HG02588 (cell line): ENCODE results near the gene HARS1.
"Not testable (repeated sequence)": the region's sequence is repeated elsewhere in the genome, so short reads cannot be mapped to it uniquely, and the experiment has no call there.

ENCODE experiments used
- ATAC-seq: cut with Tn5 transposase; IDR thresholded peaks from one replicate; pipeline ENCODE4 v1.9.1; 2021; ENCODE audit warnings: mild to moderate bottlenecking, moderate library complexity; ENCODE audit not compliant: unreplicated experiment

The HARS1 gene

DNA sequence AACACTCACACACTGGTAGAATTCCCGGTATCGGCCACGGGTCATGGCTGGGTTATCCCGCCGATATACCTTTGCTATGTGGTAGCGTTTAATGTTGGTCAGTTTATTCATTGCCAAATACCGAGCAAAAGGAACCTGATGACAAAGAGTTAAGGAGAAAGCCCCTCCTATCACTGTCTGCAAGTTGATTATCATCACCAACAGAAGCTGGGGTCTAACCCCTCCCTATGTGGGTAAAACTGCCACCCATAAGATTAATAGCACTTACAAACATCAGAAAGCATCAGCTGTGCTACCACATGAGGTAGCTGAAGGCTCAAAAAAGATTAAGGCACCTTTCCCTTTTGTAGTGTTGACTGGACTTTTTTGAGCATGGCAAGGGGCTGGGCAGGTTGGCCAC is 12.2 kb downstream of the HARS1 start:
- ATAC-seq, result no peak

GRCh38 chr5:140677947-140678346 is 13.2 kb downstream of the HARS1 start:
- peak; percentile 50 for ATAC-seq

DNA sequence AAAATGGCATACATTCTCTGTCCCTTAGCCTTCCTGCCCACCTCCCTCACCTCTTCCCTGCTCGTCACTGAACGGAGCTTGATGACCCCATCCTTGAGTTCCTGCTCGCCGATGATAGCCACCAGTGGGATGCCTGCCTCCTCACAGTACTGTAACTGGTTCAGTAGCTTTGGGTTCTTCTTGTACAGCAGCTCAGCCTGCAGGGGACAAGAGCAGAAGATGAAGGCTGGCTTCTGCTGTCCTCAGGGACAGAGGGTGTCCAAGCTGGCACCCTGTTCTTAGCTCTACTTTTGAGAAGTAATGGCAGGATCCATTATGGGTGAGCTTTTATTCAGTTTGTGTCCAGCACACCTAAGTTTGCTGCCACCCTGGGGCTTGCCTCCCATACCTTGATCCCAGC is 16.5 kb downstream of the HARS1 start:
- no peak for ATAC-seq

DNA sequence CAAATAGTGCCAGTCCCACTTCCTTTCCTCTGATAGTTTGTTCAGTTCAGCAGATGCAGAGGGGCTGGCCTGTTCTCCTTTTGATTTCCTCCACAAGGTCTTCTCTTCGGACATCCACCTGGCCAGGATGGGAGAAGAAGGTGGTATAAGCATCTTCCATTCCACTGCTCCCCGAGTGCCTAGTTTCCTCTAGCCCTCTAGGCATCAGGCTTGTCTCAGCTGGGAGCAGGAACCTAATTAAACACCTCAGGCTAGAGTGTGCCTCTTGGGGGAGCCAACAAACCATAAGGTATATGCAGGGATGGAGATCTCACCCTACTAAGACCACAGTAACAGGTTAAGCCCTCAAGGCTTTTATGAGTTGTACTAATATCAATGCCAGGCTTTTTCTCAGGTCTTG is 17.0 kb downstream of the HARS1 start:
- no peak for ATAC-seq

GRCh38 chr5:140673187-140673976 is 17.8 kb downstream of the HARS1 start, which contains the start of gene DND1:
DND1 (minus strand) TSS chr5:140673576; CDS start chr5:140673542, 34 bp downstream.
- ATAC-seq, result no peak

GRCh38 chr5:140672455-140673186 is 18.5 kb downstream of the HARS1 start:
- no peak for ATAC-seq

GRCh38 chr5:140671472-140672125 is 19.6 kb downstream of the HARS1 start:
- no peak for ATAC-seq

- ATAC-seq, result not testable (repeated sequence)
Measured at GRCh38 chr5:140671035-140671434, 20.1 kb downstream of the HARS1 start.

- ATAC-seq, result peak; percentile 98
Measured at GRCh38 chr5:140664359-140665119, 26.6 kb downstream of the HARS1 start, which contains the start of gene WDR55. WDR55 (plus strand) TSS chr5:140664904; CDS start chr5:140664913, 9 bp downstream.

- ATAC-seq, result no peak
Measured at GRCh38 chr5:140664030-140664358, 27.2 kb downstream of the HARS1 start.

GRCh38 chr5:140660371-140660770 is 30.8 kb downstream of the HARS1 start:
- ATAC-seq, result not testable (repeated sequence)

GRCh38 chr5:140658870-140659269 is 32.3 kb downstream of the HARS1 start:
- ATAC-seq, result no peak

- ATAC-seq, result no peak
Measured at GRCh38 chr5:140647042-140647419, 44.1 kb downstream of the HARS1 start.

- no peak for ATAC-seq
Measured at GRCh38 chr5:140642718-140643117, 48.5 kb downstream of the HARS1 start.

DNA sequence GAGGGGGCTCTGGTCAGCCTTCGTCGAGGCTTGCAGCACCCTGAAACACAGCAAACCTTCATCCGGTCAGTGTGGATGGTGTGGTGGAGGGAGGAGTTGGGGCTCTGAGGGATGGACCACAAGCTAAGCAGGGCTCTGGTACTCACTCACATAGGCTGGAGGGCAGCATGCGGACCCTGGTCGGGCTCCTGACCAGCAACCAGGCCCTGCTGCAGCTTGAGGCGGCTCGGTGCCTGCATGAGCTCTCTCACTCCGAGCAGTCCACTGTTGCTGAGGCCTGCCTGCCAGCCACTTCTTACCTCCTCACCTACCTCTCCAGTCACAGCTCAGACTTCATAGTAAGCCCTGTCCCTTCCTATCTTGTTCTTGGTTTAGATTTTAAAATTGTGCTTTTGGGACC is 49.5 kb downstream of the HARS1 start:
- ATAC-seq, result no peak

GRCh38 chr5:140639148-140639981 is 51.8 kb downstream of the HARS1 start, which contains the start of gene TMCO6:
TMCO6 (plus strand) TSS chr5:140639451; CDS start chr5:140639528, 77 bp downstream.
- peak; percentile 95 for ATAC-seq

DNA sequence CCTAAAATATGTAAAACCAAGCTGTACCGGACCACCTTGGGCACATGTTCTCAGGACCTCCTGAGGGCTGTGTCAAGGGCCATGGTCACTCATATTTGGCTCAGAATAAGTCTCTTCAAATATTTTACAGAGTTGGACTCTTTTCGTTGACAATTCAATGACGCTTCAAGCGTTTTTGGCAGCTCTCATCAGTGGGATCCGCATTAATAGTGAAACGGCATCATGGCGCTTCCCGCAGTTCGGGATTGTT is 52.3 kb downstream of the HARS1 start:
- not testable (repeated sequence) for ATAC-seq

GRCh38 chr5:140637371-140638100 is 53.6 kb downstream of the HARS1 start:
- no peak for ATAC-seq
